ENCODE measurements around the gene IFNG. TPM values are rescaled to one million over a fixed set of nuclear protein-coding genes. Genes with fewer than 3 reads are reported as not detected.

Gene IFNG
- total and polyA plus RNA-seq, 8 donors, result 0.18 to 0.60 TPM; not detected in 6

GRCh38 chr12:68118096-68118755 is 41.3 kb downstream of the IFNG start:
- no peak for ATAC-seq
- intact Hi-C loops (cut with DNase I), result no loop called here
- no peaks in the 10 kb centered on the region for H3K4me1 ChIP-seq
- H3K27me3 ChIP-seq, result no peaks in the 10 kb centered on the region
- no peak for DNase-seq
- H3K4me3 ChIP-seq, result no peak overlapping the region
- H3K27ac ChIP-seq, result no peak overlapping the region
- no peak for TF ChIP-seq CTCF (IDR thresholded peaks at IDR 0.05)
- no peaks in the 10 kb centered on the region for H3K36me3 ChIP-seq
- no peaks in the 10 kb centered on the region for H3K9me3 ChIP-seq

GRCh38 chr12:68117661-68118060 is 41.9 kb downstream of the IFNG start:
- Histone ChIP-seq H3K4me3 (no peak overlapping the region), H3K27ac (no peak overlapping the region), H3K9me3 (no peaks in the 10 kb centered on the region), H3K4me1 (no peaks in the 10 kb centered on the region), H3K27me3 (no peaks in the 10 kb centered on the region), H3K36me3 (no peaks in the 10 kb centered on the region)
- TF ChIP-seq CTCF (IDR thresholded peaks at IDR 0.05), result no peak
- intact Hi-C loops (cut with DNase I), result no loop called here
- DNase-seq (no peak), ATAC-seq (no peak)

GRCh38 chr12:68115281-68115680 is 44.3 kb downstream of the IFNG start:
- no peak for TF ChIP-seq CTCF (IDR thresholded peaks at IDR 0.05)
- H3K36me3 ChIP-seq, result no peaks in the 10 kb centered on the region
- no peak overlapping the region for H3K27ac ChIP-seq
- H3K9me3 ChIP-seq, result no peaks in the 10 kb centered on the region
- DNase-seq (no peak), ATAC-seq (no peak)
- H3K4me3 ChIP-seq, result no peak overlapping the region
- intact Hi-C loops (cut with DNase I), result no loop called here
- no peaks in the 10 kb centered on the region for H3K27me3 ChIP-seq
- H3K4me1 ChIP-seq, result no peaks in the 10 kb centered on the region

- intact Hi-C loops (cut with DNase I), result no loop called here
- no peaks in the 10 kb centered on the region for H3K36me3 ChIP-seq
- TF ChIP-seq CTCF (IDR thresholded peaks at IDR 0.05), result no peak
- DNase-seq, result no peak
- H3K9me3 ChIP-seq, result no peaks in the 10 kb centered on the region
- no peak overlapping the region for H3K27ac ChIP-seq
- H3K27me3 ChIP-seq, result no peaks in the 10 kb centered on the region
- no peaks in the 10 kb centered on the region for H3K4me1 ChIP-seq
- H3K4me3 ChIP-seq, result no peak overlapping the region
- no peak for ATAC-seq
Observed at GRCh38 chr12:68114606-68115005, 44.9 kb downstream of the IFNG start.

GRCh38 chr12:68113644-68114043 is 45.9 kb downstream of the IFNG start:
- no peak overlapping the region for H3K4me3 ChIP-seq
- ATAC-seq (no peak), DNase-seq (no peak)
- no peaks in the 10 kb centered on the region for H3K27me3 ChIP-seq
- no peak overlapping the region for H3K27ac ChIP-seq
- no peaks in the 10 kb centered on the region for H3K9me3 ChIP-seq
- TF ChIP-seq CTCF (IDR thresholded peaks at IDR 0.05), result no peak
- no peaks in the 10 kb centered on the region for H3K36me3 ChIP-seq
- intact Hi-C loops (cut with DNase I), result no loop called here
- no peaks in the 10 kb centered on the region for H3K4me1 ChIP-seq

All from left lung (tissue), 10 donors.